Activated naive CD4-positive, alpha-beta T cell treated with anti-CD3 and anti-CD28 coated beads for 36 hours (primary cell): ENCODE results near the gene THADA. TPM values are rescaled to one million over a fixed set of nuclear protein-coding genes. Genes with fewer than 3 reads are reported as not detected.
"Not testable (repeated sequence)": the region's sequence is repeated elsewhere in the genome, so short reads cannot be mapped to it uniquely, and the experiment has no call there.

Source experiments
- CTCF ChIA-PET: fragments of 350-600 bp; sonication (Branson Sonifier 250); formaldehyde crosslinking; loops from one replicate; lab custom pipeline; 2021; ENCODE audit warnings: antibody characterized with exemption; lab: Charles Lee
- DNase-seq: peaks from one replicate; pipeline ENCODE4 v3.0.0-alpha.2; 2020
- H3K27ac Mint-ChIP-seq: one replicate; pipeline ENCODE4 v1.8.0; 2021; ENCODE audit warnings: mild to moderate bottlenecking, mixed read lengths
- H3K27me3 Mint-ChIP-seq: one replicate; pipeline ENCODE4 v1.8.0; 2021; ENCODE audit warnings: low read depth, mixed read lengths
- H3K36me3 Mint-ChIP-seq: one replicate; pipeline ENCODE4 v1.8.0; 2021; ENCODE audit warnings: low read depth, mixed read lengths
- H3K4me1 Mint-ChIP-seq: one replicate; pipeline ENCODE4 v1.8.0; 2021; ENCODE audit warnings: low read depth, mixed read lengths
- H3K4me3 Mint-ChIP-seq: one replicate; pipeline ENCODE4 v1.8.0; 2021; ENCODE audit warnings: mild to moderate bottlenecking, moderate library complexity, mixed read lengths
- H3K9me3 Mint-ChIP-seq: one replicate; pipeline ENCODE4 v1.8.0; 2021; ENCODE audit warnings: mixed read lengths
- intact Hi-C: fragments of 100-400 bp; cut with micrococcal nuclease; formaldehyde crosslinking; loops from one replicate; pipeline ENCODE4 v1.15.1; 2023
- total RNA-seq, 2 experiments: library from RNA; stranded (reverse); gene quantifications; one replicate each; pipeline ENCODE4 v1.2.3, GENCODE V29; 2021

The THADA gene
- total RNA-seq, 2 experiments from 2014 or later = 28.6 to 31.5 TPM

- Mint-ChIP-seq H3K27me3 (no peaks in the 10 kb centered on the region), H3K27ac (no peak overlapping the region)
- intact Hi-C loops = no loop called here
Measured at GRCh38 chr2:43397411-43397810, 198.4 kb downstream of the THADA start.

GRCh38 chr2:43396344-43396743 lies 199.5 kb downstream of the THADA start:
- intact Hi-C loops, H3K9me3 Mint-ChIP-seq, H3K4me1 Mint-ChIP-seq, H3K4me3 Mint-ChIP-seq, H3K27me3 Mint-ChIP-seq, H3K27ac Mint-ChIP-seq, DNase-seq: not testable (repeated sequence)
- H3K36me3 Mint-ChIP-seq = peaks cover 42% of the 10 kb centered on the region
- CTCF ChIA-PET = interaction anchor here (0.6 to 0.7 kb wide), 2 partner anchors 122 to 125 kb away, joined by 3 to 4 read pairs; no protein-coding TSS in a partner anchor

More at GRCh38 chr2:43397411-43397810, 198.4 kb downstream of the THADA start:
- Mint-ChIP-seq H3K9me3 (no peaks in the 10 kb centered on the region), H3K4me1 (peaks cover 4% of the 10 kb centered on the region), H3K36me3 (peaks cover 40% of the 10 kb centered on the region), H3K4me3 (no peak overlapping the region)
- no peak for DNase-seq
- CTCF ChIA-PET = no interaction called here

GRCh38 chr2:43393918-43394317 lies 201.9 kb downstream of the THADA start:
- CTCF ChIA-PET = no interaction called here
- no peaks in the 10 kb centered on the region for H3K9me3 Mint-ChIP-seq
- no peaks in the 10 kb centered on the region for H3K27me3 Mint-ChIP-seq
- DNase-seq = no peak
- H3K4me3 Mint-ChIP-seq = no peak overlapping the region
- H3K27ac Mint-ChIP-seq = no peak overlapping the region
- H3K36me3 Mint-ChIP-seq = peaks cover 37% of the 10 kb centered on the region
- no peaks in the 10 kb centered on the region for H3K4me1 Mint-ChIP-seq
- intact Hi-C loops = no loop called here

GRCh38 chr2:43391878-43392215 lies 204.0 kb downstream of the THADA start:
- intact Hi-C loops = no loop called here

GRCh38 chr2:43391201-43391877 lies 204.5 kb downstream of the THADA start:
- no peak overlapping the region for H3K27ac Mint-ChIP-seq
- peaks cover 23% of the 10 kb centered on the region for H3K36me3 Mint-ChIP-seq
- no peak for DNase-seq
- CTCF ChIA-PET = no interaction called here
- intact Hi-C loops = no loop called here
- H3K27me3 Mint-ChIP-seq = no peaks in the 10 kb centered on the region
- no peak overlapping the region for H3K4me3 Mint-ChIP-seq
- H3K4me1 Mint-ChIP-seq = peaks cover 12% of the 10 kb centered on the region
- no peaks in the 10 kb centered on the region for H3K9me3 Mint-ChIP-seq

More at GRCh38 chr2:43391878-43392215, 204.0 kb downstream of the THADA start:
- H3K4me3 Mint-ChIP-seq = no peak overlapping the region
- H3K27ac Mint-ChIP-seq = no peak overlapping the region
- H3K9me3 Mint-ChIP-seq = no peaks in the 10 kb centered on the region
- peaks cover 11% of the 10 kb centered on the region for H3K4me1 Mint-ChIP-seq
- H3K27me3 Mint-ChIP-seq = no peaks in the 10 kb centered on the region
- H3K36me3 Mint-ChIP-seq = peaks cover 23% of the 10 kb centered on the region
- CTCF ChIA-PET = no interaction called here
- DNase-seq = no peak

GRCh38 chr2:43389581-43390466 lies 206.0 kb downstream of the THADA start:
- Mint-ChIP-seq H3K4me1 (peaks cover 16% of the 10 kb centered on the region), H3K27ac (no peak overlapping the region), H3K27me3 (no peaks in the 10 kb centered on the region), H3K36me3 (peaks cover 19% of the 10 kb centered on the region), H3K9me3 (no peaks in the 10 kb centered on the region), H3K4me3 (no peak overlapping the region)
- DNase-seq = no peak
- CTCF ChIA-PET = interaction anchor here (0.5 to 1.1 kb wide), 3 partner anchors 9 to 838 kb away, joined by 3 to 5 read pairs (median 4); no protein-coding TSS in a partner anchor
- intact Hi-C loops = no loop called here

GRCh38 chr2:43388371-43388770 lies 207.5 kb downstream of the THADA start:
- CTCF ChIA-PET = interaction anchor here (0.6 to 1.2 kb wide), 3 partner anchors 35 to 125 kb away, joined by 3 to 4 read pairs (median 3); no protein-coding TSS in a partner anchor
- no peak for DNase-seq
- no peak overlapping the region for H3K4me3 Mint-ChIP-seq
- no peaks in the 10 kb centered on the region for H3K27me3 Mint-ChIP-seq
- peaks cover 19% of the 10 kb centered on the region for H3K4me1 Mint-ChIP-seq
- H3K27ac Mint-ChIP-seq = no peak overlapping the region
- intact Hi-C loops = no loop called here
- peaks cover 12% of the 10 kb centered on the region for H3K36me3 Mint-ChIP-seq
- no peaks in the 10 kb centered on the region for H3K9me3 Mint-ChIP-seq

GRCh38 chr2:43387092-43388062 lies 208.5 kb downstream of the THADA start:
- no peak for DNase-seq
- no peak overlapping the region for H3K4me3 Mint-ChIP-seq
- intact Hi-C loops = loop anchor here (1.0 to 2.0 kb wide), 3 partner anchors 39 to 172 kb away; no protein-coding TSS in a partner anchor

GRCh38 chr2:43386679-43387078 lies 209.2 kb downstream of the THADA start:
- DNase-seq, H3K4me3 Mint-ChIP-seq, H3K27me3 Mint-ChIP-seq, CTCF ChIA-PET, H3K27ac Mint-ChIP-seq, H3K36me3 Mint-ChIP-seq, H3K9me3 Mint-ChIP-seq: not testable (repeated sequence)
- H3K4me1 Mint-ChIP-seq = peaks cover 19% of the 10 kb centered on the region
- intact Hi-C loops = loop anchor here (1.0 to 2.0 kb wide), 3 partner anchors 40 to 173 kb away; no protein-coding TSS in a partner anchor

More at GRCh38 chr2:43387092-43388062, 208.5 kb downstream of the THADA start:
- Mint-ChIP-seq H3K4me1 (peaks cover 19% of the 10 kb centered on the region), H3K27ac (no peak overlapping the region), H3K36me3 (peaks cover 7% of the 10 kb centered on the region), H3K9me3 (no peaks in the 10 kb centered on the region), H3K27me3 (no peaks in the 10 kb centered on the region)
- CTCF ChIA-PET = interaction anchor here (0.6 to 1.2 kb wide), 2 partner anchors 36 to 733 kb away, joined by 3 read pairs; no protein-coding TSS in a partner anchor

GRCh38 chr2:43384143-43384542 lies 211.7 kb downstream of the THADA start:
- DNase-seq = no peak
- no peaks in the 10 kb centered on the region for H3K27me3 Mint-ChIP-seq
- no peak overlapping the region for H3K27ac Mint-ChIP-seq
- intact Hi-C loops = no loop called here
- H3K9me3 Mint-ChIP-seq = no peaks in the 10 kb centered on the region
- no peak overlapping the region for H3K4me3 Mint-ChIP-seq
- CTCF ChIA-PET = no interaction called here
- H3K4me1 Mint-ChIP-seq = peaks cover 26% of the 10 kb centered on the region
- peaks cover 19% of the 10 kb centered on the region for H3K36me3 Mint-ChIP-seq

GRCh38 chr2:43383533-43383932 lies 212.3 kb downstream of the THADA start:
- Mint-ChIP-seq H3K36me3 (peaks cover 22% of the 10 kb centered on the region), H3K4me3 (no peak overlapping the region), H3K27me3 (no peaks in the 10 kb centered on the region), H3K4me1 (peaks cover 26% of the 10 kb centered on the region), H3K9me3 (no peaks in the 10 kb centered on the region), H3K27ac (no peak overlapping the region)
- CTCF ChIA-PET = interaction anchor here (1.1 kb wide), 1 partner anchor 90 kb away, joined by 3 read pairs; no protein-coding TSS in a partner anchor
- no peak for DNase-seq
- intact Hi-C loops = no loop called here
